Astrocyte of the hippocampus (primary cell): ENCODE data around the gene WDR62.

Source experiments
- DNase-seq: peaks from one replicate; pipeline ENCODE4 v3.0.0; 2011; ENCODE audit warnings: low read depth, low spot score

Gene WDR62

GRCh38 chr19:36073121-36073876 is 18.6 kb downstream of the WDR62 start:
- no peak for DNase-seq

GRCh38 chr19:36079389-36079945 is 24.8 kb downstream of the WDR62 start:
- DNase-seq = no peak

- no peak for DNase-seq
These were observed 26.7 kb downstream of the WDR62 start for GRCh38 chr19:36081385-36081784.

GRCh38 chr19:36081894-36082293 is 27.2 kb downstream of the WDR62 start:
- no peak for DNase-seq

GRCh38 chr19:36082916-36083315 is 28.2 kb downstream of the WDR62 start:
- no peak for DNase-seq

- DNase-seq = no peak
These were observed 29.7 kb downstream of the WDR62 start for GRCh38 chr19:36084231-36085009.

- no peak for DNase-seq
These were observed 31.6 kb downstream of the WDR62 start for GRCh38 chr19:36086326-36086725.

- DNase-seq = no peak
These were observed 35.1 kb downstream of the WDR62 start for GRCh38 chr19:36089847-36090246.

GRCh38 chr19:36090910-36091695 is 36.4 kb downstream of the WDR62 start:
- DNase-seq = no peak

- DNase-seq = no peak
These were observed 37.9 kb downstream of the WDR62 start for GRCh38 chr19:36092566-36092965.

- no peak for DNase-seq
These were observed 38.5 kb downstream of the WDR62 start for GRCh38 chr19:36093146-36093662.

GRCh38 chr19:36093687-36094086 is 39.0 kb downstream of the WDR62 start:
- DNase-seq = peak; percentile 42

GRCh38 chr19:36097036-36097435 is 42.3 kb downstream of the WDR62 start:
- no peak for DNase-seq

- no peak for DNase-seq
These were observed 44.6 kb downstream of the WDR62 start for GRCh38 chr19:36099166-36099785.

GRCh38 chr19:36100476-36100875 is 45.8 kb downstream of the WDR62 start:
- no peak for DNase-seq

GRCh38 chr19:36101550-36102327 is 47.0 kb downstream of the WDR62 start:
- no peak for DNase-seq

GRCh38 chr19:36103040-36103626 is 48.4 kb downstream of the WDR62 start:
- DNase-seq = no peak

- no peak for DNase-seq
These were observed 49.3 kb downstream of the WDR62 start for GRCh38 chr19:36103842-36104552.

GRCh38 chr19:36106441-36106840 is 51.7 kb downstream of the WDR62 start:
- DNase-seq = no peak
